CD4-positive, alpha-beta T cell treated with Interleukin-2 at 100 ng/mL for 4 hours (primary cell): Measurements from ENCODE around the gene OR5B21.
A peak's percentile ranks its signal among the peaks of the same experiment; 100 is the strongest.

Experiments
- DNase-seq: peaks from one replicate; pipeline ENCODE4 v3.0.0-alpha.2; 2020; ENCODE audit warnings: low spot score

The OR5B21 gene

GRCh38 chr11:58508005-58508404 lies at the start of gene OR5B21:
TSS of gene OR5B21 (minus strand) at chr11:58508105. CDS start at chr11:58508105, 0 bp downstream.
- DNase-seq = no peak

GRCh38 chr11:58549644-58550043 lies 41.7 kb upstream of the OR5B21 start:
- DNase-seq = no peak

DNA sequence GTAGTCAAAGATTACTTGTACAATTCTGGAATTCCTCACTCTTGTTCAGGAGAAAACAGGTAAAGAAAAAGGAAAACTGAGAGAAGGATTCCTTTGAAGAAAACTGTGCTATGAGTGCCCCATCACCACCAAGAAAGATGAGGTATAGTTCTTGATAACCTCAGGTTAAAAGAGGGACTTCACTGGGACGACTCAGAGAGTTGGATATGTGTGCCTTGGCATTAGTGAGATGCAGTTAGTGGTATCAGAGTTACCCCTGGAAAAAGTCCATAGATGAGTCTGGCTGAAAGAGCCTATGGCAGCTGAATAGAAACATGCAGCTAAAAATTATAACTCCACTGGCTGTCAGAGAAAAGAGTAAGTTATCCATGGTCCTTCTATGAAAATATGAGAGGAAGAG lies 38.9 kb upstream of the OR5B21 start:
- no peak for DNase-seq

DNA sequence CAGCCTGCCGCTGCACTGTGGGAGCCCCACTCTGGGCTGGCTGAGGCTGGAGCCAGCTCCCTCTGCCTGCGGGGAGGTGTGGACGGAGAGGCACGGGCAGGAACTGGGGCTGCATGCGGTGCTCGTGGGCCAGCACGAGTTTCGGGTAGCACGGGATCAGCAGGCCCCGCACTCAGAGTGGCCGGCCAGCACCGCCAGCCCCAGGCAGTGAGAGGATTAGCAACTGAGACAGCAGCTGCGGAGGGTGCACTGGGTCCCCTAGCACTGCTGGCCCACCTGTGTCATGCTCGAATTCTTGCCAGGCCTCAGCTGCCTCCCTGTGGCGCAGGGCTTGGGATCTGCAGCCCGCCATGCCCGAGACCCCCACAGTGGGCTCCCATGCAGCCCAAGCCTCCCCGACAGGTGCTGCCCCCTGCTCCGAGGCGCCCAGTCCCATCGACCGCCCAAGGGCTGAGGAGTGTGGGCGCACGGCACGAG lies 24.0 kb upstream of the OR5B21 start:
- no peak for DNase-seq

- DNase-seq = peak; percentile 48
Observed at GRCh38 chr11:58530236-58530635, 22.3 kb upstream of the OR5B21 start.

DNA sequence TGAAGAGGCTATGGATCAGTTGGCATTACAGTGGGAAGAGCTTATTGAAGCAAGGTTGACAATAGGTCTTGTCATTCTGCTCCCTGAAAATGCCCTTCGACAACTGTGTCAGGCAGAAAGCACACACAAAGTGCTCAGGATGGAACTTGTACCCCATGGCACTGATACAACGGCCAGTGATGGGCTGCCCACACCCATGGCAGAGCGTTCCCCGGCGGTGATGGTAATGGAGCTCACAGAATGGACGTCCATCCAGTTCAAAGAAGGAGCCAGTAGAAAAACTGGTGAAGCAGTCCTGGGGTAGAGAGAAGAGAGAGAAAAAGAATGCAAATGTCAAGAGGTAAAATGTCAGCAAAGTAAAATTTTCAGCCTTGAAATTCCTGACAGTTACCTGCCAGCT lies 19.5 kb upstream of the OR5B21 start:
- no peak for DNase-seq

- no peak for DNase-seq
Observed at GRCh38 chr11:58526721-58527120, 18.8 kb upstream of the OR5B21 start.

DNA sequence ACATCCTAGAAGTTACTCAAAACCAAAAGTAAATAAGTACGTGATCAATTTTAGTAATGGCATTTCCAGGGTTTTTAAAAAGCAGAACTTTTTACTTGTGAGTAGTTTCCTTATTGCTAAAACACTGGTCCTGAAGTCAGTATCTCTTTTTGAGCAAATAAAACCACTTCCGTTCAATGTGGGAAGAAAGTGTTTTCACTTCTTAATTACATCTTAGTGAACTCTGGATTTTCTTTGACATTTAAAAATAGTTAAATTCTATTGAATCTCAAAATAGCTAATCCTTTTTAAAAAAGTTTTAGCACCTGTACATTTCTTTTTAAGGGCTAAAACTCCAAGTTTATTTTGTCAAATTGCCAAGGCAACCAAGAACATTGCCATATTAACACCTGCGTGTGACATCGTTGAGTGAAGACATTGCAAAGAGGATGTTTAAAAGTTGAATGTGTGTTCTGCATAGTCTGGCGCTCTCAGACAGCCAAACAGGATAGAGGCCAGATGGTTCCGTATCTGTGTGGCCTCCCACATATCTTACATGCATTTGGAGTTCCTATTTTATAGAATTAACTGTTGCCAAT lies 17.2 kb upstream of the OR5B21 start:
- DNase-seq = peak; percentile 65

GRCh38 chr11:58524232-58525036 lies 16.5 kb upstream of the OR5B21 start:
- peak; percentile 69 for DNase-seq

DNA sequence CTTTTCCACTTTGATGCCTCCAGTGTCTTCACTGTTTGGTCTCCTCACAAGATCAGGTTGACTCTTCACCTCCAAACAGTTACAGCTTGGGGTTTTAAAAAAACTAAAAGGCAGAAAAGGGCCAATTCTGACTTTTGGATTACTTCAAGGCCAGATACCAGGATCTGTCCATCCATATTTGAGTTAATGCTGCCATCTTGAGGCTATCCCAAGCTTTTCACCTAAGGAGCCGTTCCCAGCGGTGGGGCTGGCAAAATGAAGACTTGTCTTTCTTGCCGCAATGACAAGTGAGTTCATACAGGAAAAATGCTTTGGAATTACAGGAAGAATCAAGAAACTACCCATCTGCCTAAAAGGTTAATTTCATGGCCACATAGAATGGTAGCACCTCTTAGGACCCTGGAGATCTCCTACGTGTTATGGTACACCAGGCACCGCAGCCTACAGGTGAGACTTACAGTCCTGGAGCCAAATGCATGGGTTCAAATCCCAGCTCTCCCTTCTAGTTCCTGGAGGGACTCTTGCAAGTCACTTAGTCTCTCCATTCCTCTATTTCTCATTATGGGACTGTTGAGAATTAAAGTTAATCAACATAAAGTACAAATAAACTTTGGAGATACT lies 6.0 kb upstream of the OR5B21 start:
- DNase-seq = peak; percentile 18

DNA sequence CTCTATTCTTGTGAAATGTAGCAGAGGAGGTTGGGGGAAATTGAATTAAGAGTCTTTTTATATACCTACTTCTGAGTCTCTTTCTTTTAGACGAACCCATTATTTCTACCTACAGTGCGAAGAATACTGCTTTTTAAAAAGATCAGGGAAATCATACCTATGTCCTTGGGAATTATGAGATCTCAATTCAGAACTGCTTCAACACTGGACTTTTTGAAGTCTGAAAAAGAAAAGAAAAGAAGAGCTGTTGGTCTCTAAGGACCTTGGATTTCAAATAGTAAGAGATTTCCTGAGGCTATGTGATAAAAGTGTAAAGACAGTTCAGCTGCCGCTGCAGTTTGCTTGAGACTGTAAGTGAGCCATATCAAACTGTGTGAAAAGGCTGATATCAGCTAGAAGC lies 3.7 kb upstream of the OR5B21 start:
- no peak for DNase-seq

DNA sequence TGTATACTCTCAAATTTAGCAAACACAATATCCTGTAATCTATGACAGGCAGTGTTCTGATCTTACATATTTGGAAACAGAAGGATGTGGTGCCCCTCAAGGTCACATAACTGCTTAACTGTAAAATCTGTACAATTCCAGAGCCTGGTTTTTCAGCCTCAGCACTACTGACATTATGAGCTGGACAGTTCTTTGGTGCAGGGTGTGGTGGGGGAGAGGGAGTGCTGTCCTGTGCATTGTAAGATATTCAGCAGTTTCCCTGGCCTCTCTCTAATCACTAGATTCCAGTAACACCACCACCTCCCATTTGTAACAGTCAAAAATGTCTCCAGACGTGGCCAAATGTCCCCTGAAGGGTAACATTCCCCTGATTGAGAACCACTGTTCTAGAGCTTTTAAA lies 1.8 kb upstream of the OR5B21 start:
- no peak for DNase-seq

- no peak for DNase-seq
Observed at GRCh38 chr11:58508814-58509213, 909 bp upstream of the OR5B21 start.

GRCh38 chr11:58507355-58507754 lies 550 bp downstream of the OR5B21 start:
- no peak for DNase-seq

GRCh38 chr11:58506935-58507334 lies 970 bp downstream of the OR5B21 start:
- DNase-seq = no peak

DNA sequence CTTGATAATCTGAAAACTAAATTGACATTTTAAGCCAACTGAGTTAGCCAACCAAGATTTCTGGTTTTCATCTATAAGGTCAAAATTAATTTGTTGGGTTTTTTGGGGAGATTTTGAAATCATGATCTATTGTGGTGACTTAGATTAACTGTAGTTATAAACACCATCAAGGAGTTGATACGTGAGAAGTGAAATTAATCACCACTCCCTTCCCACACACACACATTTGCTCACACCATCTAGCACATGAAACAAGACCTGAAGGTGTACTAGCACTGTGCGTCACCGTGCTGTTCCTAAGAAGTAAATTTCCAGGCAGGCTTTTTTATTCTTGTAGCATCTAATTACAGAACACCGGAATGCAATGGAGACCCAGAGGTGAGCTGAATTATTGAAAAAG lies 2.1 kb downstream of the OR5B21 start:
- DNase-seq = no peak

GRCh38 chr11:58504232-58504631 lies 3.7 kb downstream of the OR5B21 start:
- DNase-seq = no peak

GRCh38 chr11:58503361-58503856 lies 4.5 kb downstream of the OR5B21 start:
- no peak for DNase-seq

DNA sequence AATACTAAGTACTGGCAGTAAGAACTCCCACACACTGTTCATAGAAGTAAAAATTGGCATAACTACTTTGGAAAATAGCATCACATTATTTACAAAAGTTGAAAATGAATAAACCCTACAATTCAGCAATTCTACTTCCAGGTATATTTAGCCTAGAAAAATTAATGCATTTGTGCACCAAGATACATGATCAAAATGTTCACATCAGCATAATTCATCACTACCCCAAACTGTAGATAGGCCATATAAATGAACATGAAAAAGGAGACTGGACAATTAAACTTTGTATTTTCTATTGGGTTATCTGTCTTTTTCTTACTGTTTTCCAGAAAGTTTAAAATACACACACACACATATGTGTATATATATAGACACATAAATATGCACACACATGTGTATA lies 5.9 kb downstream of the OR5B21 start:
- DNase-seq = no peak

- peak; percentile 8 for DNase-seq
Observed at GRCh38 chr11:58498464-58498863, 9.4 kb downstream of the OR5B21 start.

- no peak for DNase-seq
Observed at GRCh38 chr11:58497951-58498350, 10.0 kb downstream of the OR5B21 start.

- DNase-seq = no peak
Observed at GRCh38 chr11:58495906-58496305, 12.0 kb downstream of the OR5B21 start.

GRCh38 chr11:58494101-58494500 lies 13.8 kb downstream of the OR5B21 start:
- no peak for DNase-seq
